Measurements from ENCODE around the gene TMEM109. TPM values are rescaled to one million over a fixed set of nuclear protein-coding genes. Genes with fewer than 3 reads are reported as not detected.

Gene TMEM109
- total and polyA plus RNA-seq, 2 of the 13 experiments (the other 11 are each of a cell fraction or from before 2014, with no cell fraction given) = 7.7 to 18.0 TPM

- TF ChIP-seq, protein P1, sequence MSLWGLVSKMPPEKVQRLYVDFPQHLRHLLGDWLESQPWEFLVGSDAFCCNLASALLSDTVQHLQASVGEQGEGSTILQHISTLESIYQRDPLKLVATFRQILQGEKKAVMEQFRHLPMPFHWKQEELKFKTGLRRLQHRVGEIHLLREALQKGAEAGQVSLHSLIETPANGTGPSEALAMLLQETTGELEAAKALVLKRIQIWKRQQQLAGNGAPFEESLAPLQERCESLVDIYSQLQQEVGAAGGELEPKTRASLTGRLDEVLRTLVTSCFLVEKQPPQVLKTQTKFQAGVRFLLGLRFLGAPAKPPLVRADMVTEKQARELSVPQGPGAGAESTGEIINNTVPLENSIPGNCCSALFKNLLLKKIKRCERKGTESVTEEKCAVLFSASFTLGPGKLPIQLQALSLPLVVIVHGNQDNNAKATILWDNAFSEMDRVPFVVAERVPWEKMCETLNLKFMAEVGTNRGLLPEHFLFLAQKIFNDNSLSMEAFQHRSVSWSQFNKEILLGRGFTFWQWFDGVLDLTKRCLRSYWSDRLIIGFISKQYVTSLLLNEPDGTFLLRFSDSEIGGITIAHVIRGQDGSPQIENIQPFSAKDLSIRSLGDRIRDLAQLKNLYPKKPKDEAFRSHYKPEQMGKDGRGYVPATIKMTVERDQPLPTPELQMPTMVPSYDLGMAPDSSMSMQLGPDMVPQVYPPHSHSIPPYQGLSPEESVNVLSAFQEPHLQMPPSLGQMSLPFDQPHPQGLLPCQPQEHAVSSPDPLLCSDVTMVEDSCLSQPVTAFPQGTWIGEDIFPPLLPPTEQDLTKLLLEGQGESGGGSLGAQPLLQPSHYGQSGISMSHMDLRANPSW (CRISPR knock-in tag; IDR thresholded peaks at IDR 0.05; ENCODE audit: borderline replicate concordance) = no peak
- TF ChIP-seq, protein P2, sequence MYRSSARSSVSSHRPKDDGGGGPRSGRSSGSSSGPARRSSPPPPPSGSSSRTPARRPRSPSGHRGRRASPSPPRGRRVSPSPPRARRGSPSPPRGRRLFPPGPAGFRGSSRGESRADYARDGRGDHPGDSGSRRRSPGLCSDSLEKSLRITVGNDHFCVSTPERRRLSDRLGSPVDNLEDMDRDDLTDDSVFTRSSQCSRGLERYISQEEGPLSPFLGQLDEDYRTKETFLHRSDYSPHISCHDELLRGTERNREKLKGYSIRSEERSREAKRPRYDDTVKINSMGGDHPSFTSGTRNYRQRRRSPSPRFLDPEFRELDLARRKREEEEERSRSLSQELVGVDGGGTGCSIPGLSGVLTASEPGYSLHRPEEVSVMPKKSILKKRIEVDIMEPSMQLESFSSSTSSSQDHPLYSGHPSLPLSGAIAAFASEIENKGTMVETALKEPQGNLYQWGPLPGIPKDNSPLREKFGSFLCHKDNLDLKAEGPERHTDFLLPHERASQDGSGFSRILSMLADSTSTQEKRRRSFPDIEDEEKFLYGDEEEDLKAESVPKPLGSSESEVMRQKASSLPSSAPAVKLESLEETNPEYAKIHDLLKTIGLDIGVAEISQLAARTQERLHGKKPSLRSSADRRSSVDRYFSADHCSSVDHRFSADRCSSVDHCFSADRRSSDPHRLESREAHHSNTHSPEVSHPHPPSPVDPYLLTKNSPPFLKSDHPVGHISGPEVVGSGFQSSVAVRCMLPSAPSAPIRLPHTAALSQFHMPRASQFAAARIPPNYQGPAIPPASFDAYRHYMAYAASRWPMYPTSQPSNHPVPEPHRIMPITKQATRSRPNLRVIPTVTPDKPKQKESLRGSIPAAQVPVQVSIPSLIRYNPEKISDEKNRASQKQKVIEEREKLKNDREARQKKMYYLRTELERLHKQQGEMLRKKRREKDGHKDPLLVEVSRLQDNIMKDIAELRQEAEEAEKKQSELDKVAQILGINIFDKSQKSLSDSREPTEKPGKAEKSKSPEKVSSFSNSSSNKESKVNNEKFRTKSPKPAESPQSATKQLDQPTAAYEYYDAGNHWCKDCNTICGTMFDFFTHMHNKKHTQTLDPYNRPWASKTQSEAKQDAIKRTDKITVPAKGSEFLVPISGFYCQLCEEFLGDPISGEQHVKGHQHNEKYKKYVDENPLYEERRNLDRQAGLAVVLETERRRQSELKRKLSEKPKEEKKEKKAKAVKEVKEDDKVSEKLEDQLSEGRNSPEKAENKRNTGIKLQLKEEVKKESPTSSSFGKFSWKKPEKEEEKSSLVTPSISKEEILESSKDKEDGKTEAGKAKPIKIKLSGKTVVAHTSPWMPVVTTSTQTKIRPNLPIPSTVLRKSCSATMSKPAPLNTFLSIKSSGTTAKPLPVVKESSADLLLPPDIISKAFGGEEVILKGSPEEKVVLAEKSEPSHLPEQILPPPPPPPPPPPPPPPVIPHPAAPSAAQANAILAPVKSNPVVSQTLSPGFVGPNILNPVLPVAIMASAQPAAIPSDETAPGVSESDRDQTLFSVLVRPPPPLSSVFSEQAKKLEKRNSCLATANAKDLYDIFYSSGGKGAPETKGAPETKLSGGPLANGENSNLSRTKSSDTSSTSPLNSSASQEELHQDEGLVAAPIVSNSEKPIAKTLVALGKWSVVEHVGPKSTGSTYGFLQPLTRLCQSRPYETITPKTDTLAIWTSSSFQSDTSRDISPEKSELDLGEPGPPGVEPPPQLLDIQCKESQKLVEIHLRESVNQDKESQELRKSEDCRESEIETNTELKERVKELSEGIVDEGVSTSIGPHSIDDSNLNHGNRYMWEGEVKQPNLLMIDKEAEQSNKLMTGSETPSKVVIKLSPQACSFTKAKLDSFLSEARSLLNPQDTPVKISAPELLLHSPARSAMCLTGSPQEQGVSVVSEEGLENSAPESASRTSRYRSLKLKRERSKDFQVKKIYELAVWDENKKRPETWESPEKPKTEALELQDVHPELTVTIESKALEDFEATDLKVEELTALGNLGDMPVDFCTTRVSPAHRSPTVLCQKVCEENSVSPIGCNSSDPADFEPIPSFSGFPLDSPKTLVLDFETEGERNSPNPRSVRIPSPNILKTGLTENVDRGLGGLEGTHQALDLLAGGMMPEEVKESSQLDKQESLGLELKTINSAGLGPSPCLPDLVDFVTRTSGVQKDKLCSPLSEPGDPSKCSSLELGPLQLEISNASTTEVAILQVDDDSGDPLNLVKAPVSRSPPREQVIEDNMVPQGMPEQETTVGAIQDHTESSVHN (CRISPR knock-in tag; IDR thresholded peaks at IDR 0.05) = peak; percentile 65; the same call in 1 of the 2 replicates
- TF ChIP-seq, protein P3, sequence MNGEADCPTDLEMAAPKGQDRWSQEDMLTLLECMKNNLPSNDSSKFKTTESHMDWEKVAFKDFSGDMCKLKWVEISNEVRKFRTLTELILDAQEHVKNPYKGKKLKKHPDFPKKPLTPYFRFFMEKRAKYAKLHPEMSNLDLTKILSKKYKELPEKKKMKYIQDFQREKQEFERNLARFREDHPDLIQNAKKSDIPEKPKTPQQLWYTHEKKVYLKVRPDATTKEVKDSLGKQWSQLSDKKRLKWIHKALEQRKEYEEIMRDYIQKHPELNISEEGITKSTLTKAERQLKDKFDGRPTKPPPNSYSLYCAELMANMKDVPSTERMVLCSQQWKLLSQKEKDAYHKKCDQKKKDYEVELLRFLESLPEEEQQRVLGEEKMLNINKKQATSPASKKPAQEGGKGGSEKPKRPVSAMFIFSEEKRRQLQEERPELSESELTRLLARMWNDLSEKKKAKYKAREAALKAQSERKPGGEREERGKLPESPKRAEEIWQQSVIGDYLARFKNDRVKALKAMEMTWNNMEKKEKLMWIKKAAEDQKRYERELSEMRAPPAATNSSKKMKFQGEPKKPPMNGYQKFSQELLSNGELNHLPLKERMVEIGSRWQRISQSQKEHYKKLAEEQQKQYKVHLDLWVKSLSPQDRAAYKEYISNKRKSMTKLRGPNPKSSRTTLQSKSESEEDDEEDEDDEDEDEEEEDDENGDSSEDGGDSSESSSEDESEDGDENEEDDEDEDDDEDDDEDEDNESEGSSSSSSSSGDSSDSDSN (CRISPR knock-in tag; IDR thresholded peaks at IDR 0.05) = peak; percentile 98
- TF ChIP-seq HDAC2 (CRISPR knock-in tag; IDR thresholded peaks at IDR 0.05) (peak; percentile 77), E2F5 (CRISPR knock-in tag; conservative IDR thresholded peaks at IDR 0.05) (no peak), ZNF747 (CRISPR knock-in tag; IDR thresholded peaks at IDR 0.05; ENCODE audit: borderline replicate concordance) (peak; percentile 72)
- TF ChIP-seq, protein P4, sequence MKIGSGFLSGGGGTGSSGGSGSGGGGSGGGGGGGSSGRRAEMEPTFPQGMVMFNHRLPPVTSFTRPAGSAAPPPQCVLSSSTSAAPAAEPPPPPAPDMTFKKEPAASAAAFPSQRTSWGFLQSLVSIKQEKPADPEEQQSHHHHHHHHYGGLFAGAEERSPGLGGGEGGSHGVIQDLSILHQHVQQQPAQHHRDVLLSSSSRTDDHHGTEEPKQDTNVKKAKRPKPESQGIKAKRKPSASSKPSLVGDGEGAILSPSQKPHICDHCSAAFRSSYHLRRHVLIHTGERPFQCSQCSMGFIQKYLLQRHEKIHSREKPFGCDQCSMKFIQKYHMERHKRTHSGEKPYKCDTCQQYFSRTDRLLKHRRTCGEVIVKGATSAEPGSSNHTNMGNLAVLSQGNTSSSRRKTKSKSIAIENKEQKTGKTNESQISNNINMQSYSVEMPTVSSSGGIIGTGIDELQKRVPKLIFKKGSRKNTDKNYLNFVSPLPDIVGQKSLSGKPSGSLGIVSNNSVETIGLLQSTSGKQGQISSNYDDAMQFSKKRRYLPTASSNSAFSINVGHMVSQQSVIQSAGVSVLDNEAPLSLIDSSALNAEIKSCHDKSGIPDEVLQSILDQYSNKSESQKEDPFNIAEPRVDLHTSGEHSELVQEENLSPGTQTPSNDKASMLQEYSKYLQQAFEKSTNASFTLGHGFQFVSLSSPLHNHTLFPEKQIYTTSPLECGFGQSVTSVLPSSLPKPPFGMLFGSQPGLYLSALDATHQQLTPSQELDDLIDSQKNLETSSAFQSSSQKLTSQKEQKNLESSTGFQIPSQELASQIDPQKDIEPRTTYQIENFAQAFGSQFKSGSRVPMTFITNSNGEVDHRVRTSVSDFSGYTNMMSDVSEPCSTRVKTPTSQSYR (CRISPR knock-in tag; IDR thresholded peaks at IDR 0.05; ENCODE audit: borderline replicate concordance) = peak; percentile 16; the same call in 1 of the 2 replicates
Observed at GRCh38 chr11:60906132-60906972, 7.6 kb upstream of the TMEM109 start, which contains the start of gene PRPF19 (continued).
